ENCODE measurements around the gene SPO11. TPM values are rescaled to one million over a fixed set of nuclear protein-coding genes. Genes with fewer than 3 reads are reported as not detected.

SPO11 gene
- total and polyA plus RNA-seq, 2 of the 13 experiments (the other 11 are each of a cell fraction or from before 2014, with no cell fraction given), result not detected

GRCh38 chr20:57288651-57289277, 40.8 kb upstream of the SPO11 start:
- Histone ChIP-seq H3K27ac (ENCODE audit: extremely low read length, insufficient read depth, low read length) (no peak overlapping the region), H3K4me1 (ENCODE audit: insufficient read depth, low read length) (no peaks in the 10 kb centered on the region), H3K27me3 (ENCODE audit: control insufficient read depth in 1 of 2, insufficient read depth in 2 of 2, low read length in 2 of 2) (peaks cover 24 to 92% of the 10 kb centered on the region in 2 experiments), H3K9me3 (ENCODE audit: low read length) (no peaks in the 10 kb centered on the region), H3K4me2 (ENCODE audit: low read depth, low read length) (no peak overlapping the region), H3K9ac (ENCODE audit: insufficient read depth, low read depth, low read length) (no peak overlapping the region), H4K20me1 (ENCODE audit: insufficient read depth, low read length) (no peaks in the 10 kb centered on the region), H2AFZ (ENCODE audit: low read length) (no peak overlapping the region), H3K79me2 (ENCODE audit: insufficient read depth, low read length) (no peaks in the 10 kb centered on the region), H3K36me3 (replicated peaks in 1 of 2; ENCODE audit: control insufficient read depth in 1 of 2, insufficient read depth in 2 of 2, low read length in 2 of 2) (no peaks in the 10 kb centered on the region), H3K4me3 (replicated peaks in 1 of 3; ENCODE audit: insufficient read depth in 1 of 3, low read depth in 2 of 3, low read length in 3 of 3) (no peak overlapping the region)
- ChIA-PET CTCF (ENCODE audit: low intra/inter-chr PET ratio, low total read pairs) (no interaction called here), POLR2A (no interaction called here)
- FAIRE-seq (no peak), DNase-seq (ENCODE audit: low spot score) (no peak), ATAC-seq (no peak)
- 36% methylated on average over 16 of the region's 16 CpGs for WGBS (ENCODE audit: low lambda C conversion rate)
- BruUV-seq (replicated peaks), result no TSS peak
- in situ Hi-C loops (cut with HindIII; ENCODE audit: extremely low pct_ligation_motif_present, low pct_unique_long_range_greater_than_20kb) (no loop called here), intact Hi-C loops (cut with micrococcal nuclease; ENCODE audit: unreplicated experiment) (no loop called here)
- TF ChIP-seq ZNF260 (CRISPR knock-in tag; IDR thresholded peaks at IDR 0.05; ENCODE audit: borderline replicate concordance, low read depth) (no peak), JUNB (CRISPR knock-in tag; IDR thresholded peaks at IDR 0.05; ENCODE audit: borderline replicate concordance) (no peak), SMAD3 (CRISPR knock-in tag; IDR thresholded peaks at IDR 0.05) (no peak), ZMYM4 (CRISPR knock-in tag; IDR thresholded peaks at IDR 0.05) (no peak), EHMT2 (IDR thresholded peaks at IDR 0.05; ENCODE audit: borderline replicate concordance, low read depth, low read length) (no peak), ZNF530 (CRISPR knock-in tag; IDR thresholded peaks at IDR 0.05; ENCODE audit: low read depth) (no peak), CCDC6 (CRISPR knock-in tag; IDR thresholded peaks at IDR 0.05) (no peak), ZBTB43 (CRISPR knock-in tag; conservative IDR thresholded peaks at IDR 0.05) (no peak), KDM1A (CRISPR knock-in tag; IDR thresholded peaks at IDR 0.05) (no peak), NCOA1 (CRISPR knock-in tag; IDR thresholded peaks at IDR 0.05) (no peak), CAMTA2 (CRISPR knock-in tag; IDR thresholded peaks at IDR 0.05; ENCODE audit: borderline replicate concordance) (no peak)
